GM12878 (cell line): ENCODE data around the gene HTR1D.

ENCODE experiments used
- ATF7 ChIP-seq: fragments of 450-650 bp; IDR thresholded peaks from 2 replicates; pipeline ENCODE4 v1.6.1; 2016; ENCODE audit warnings: low read depth, mild to moderate bottlenecking
- CEBPB ChIP-seq, 2 experiments: fragments of 150-350 bp in 1 of 2; IDR thresholded peaks; 2 replicates each; pipeline ENCODE4 v1.6.1; 2012 to 2014; ENCODE audit warnings: low read depth in 2 of 2, low read length in 2 of 2, borderline replicate concordance in 1 of 2, inconsistent platforms in 1 of 2
- FOS ChIP-seq: IDR thresholded peaks from 3 replicates; pipeline ENCODE4 v1.6.1; 2011; ENCODE audit warnings: borderline replicate concordance; ENCODE audit not compliant: insufficient read length; ENCODE audit errors: extremely low read depth
- PAX8 ChIP-seq: fragments of 450-650 bp; IDR thresholded peaks from 2 replicates; pipeline ENCODE4 v1.6.1; 2017; ENCODE audit warnings: mild to moderate bottlenecking, moderate library complexity
- POLR2A ChIP-seq: IDR thresholded peaks from 2 replicates; pipeline ENCODE4 v1.6.1; 2011; ENCODE audit warnings: low read depth, mild to moderate bottlenecking, low read length
- SIX5 ChIP-seq: IDR thresholded peaks from 2 replicates; pipeline ENCODE4 v1.6.1; 2011; ENCODE audit warnings: mild to moderate bottlenecking, low read depth, low read length, moderate library complexity; ENCODE audit not compliant: severe bottlenecking
- STAT1 ChIP-seq: fragments of 450-650 bp; conservative IDR thresholded peaks from 2 replicates; pipeline ENCODE4 v1.6.1; 2014; ENCODE audit warnings: antibody characterized with exemption, mild to moderate bottlenecking
- TCF12 ChIP-seq: IDR thresholded peaks from 2 replicates; pipeline ENCODE4 v1.6.1; 2011; ENCODE audit warnings: low read depth, mild to moderate bottlenecking, low read length
- YY1 ChIP-seq: IDR thresholded peaks from 2 replicates; pipeline ENCODE4 v1.6.1; 2011; ENCODE audit warnings: low read depth, mild to moderate bottlenecking, low read length
- TF ChIP-seq, protein P1 (sequence below): IDR thresholded peaks from 2 replicates; pipeline ENCODE4 v1.6.1; 2012; ENCODE audit warnings: mild to moderate bottlenecking, low read depth, low read length
- TF ChIP-seq, protein P2 (sequence below), 3 experiments: IDR thresholded peaks in 2 of 3; conservative IDR thresholded peaks in 1 of 3; 2 replicates each; pipeline ENCODE4 v1.5.1; 2011; ENCODE audit warnings: low read depth in 3 of 3, low read length in 3 of 3, mild to moderate bottlenecking in 3 of 3, control low read depth in 2 of 3, moderate library complexity in 2 of 3, inconsistent platforms in 1 of 3, mixed read lengths in 1 of 3; ENCODE audit not compliant: control insufficient read depth in 2 of 3, insufficient read depth in 1 of 3; ENCODE audit errors: extremely low read depth in 1 of 3
- TF ChIP-seq, protein P3 (sequence below): IDR thresholded peaks from 2 replicates; pipeline ENCODE4 v1.6.1; 2012; ENCODE audit warnings: low read depth, low read length, improper control_type of control experiment
- TF ChIP-seq, protein P4 (sequence below): IDR thresholded peaks from 2 replicates; pipeline ENCODE4 v1.6.1; 2012; ENCODE audit warnings: low read depth, low read length, improper control_type of control experiment
- TF ChIP-seq, protein P5 (sequence below): fragments of 450-650 bp; conservative IDR thresholded peaks from 2 replicates; pipeline ENCODE4 v1.6.1; 2017; ENCODE audit warnings: mild to moderate bottlenecking, moderate library complexity

DNA sequence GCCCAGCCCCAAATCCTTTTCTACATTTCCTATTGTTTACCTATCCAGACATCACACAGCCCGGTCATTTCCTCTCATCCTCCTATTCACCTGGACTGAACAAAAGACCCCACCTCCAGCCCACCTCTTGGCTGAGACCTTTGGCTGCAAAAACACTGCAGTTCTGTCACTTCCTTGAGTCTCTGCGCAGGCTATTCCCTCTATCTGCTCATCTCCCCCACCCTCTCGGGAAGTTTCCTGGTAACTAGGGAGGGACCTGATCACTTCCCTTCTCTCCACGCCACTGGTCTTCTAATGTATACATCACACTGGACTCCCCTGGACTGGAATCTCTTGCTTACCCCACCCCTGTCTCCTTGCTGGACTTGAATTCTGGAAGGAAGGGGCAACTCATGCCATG is 5.3 kb downstream of the HTR1D start:
- TF ChIP-seq, protein P1, sequence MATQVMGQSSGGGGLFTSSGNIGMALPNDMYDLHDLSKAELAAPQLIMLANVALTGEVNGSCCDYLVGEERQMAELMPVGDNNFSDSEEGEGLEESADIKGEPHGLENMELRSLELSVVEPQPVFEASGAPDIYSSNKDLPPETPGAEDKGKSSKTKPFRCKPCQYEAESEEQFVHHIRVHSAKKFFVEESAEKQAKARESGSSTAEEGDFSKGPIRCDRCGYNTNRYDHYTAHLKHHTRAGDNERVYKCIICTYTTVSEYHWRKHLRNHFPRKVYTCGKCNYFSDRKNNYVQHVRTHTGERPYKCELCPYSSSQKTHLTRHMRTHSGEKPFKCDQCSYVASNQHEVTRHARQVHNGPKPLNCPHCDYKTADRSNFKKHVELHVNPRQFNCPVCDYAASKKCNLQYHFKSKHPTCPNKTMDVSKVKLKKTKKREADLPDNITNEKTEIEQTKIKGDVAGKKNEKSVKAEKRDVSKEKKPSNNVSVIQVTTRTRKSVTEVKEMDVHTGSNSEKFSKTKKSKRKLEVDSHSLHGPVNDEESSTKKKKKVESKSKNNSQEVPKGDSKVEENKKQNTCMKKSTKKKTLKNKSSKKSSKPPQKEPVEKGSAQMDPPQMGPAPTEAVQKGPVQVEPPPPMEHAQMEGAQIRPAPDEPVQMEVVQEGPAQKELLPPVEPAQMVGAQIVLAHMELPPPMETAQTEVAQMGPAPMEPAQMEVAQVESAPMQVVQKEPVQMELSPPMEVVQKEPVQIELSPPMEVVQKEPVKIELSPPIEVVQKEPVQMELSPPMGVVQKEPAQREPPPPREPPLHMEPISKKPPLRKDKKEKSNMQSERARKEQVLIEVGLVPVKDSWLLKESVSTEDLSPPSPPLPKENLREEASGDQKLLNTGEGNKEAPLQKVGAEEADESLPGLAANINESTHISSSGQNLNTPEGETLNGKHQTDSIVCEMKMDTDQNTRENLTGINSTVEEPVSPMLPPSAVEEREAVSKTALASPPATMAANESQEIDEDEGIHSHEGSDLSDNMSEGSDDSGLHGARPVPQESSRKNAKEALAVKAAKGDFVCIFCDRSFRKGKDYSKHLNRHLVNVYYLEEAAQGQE, result no peak
- TF ChIP-seq, protein P2, sequence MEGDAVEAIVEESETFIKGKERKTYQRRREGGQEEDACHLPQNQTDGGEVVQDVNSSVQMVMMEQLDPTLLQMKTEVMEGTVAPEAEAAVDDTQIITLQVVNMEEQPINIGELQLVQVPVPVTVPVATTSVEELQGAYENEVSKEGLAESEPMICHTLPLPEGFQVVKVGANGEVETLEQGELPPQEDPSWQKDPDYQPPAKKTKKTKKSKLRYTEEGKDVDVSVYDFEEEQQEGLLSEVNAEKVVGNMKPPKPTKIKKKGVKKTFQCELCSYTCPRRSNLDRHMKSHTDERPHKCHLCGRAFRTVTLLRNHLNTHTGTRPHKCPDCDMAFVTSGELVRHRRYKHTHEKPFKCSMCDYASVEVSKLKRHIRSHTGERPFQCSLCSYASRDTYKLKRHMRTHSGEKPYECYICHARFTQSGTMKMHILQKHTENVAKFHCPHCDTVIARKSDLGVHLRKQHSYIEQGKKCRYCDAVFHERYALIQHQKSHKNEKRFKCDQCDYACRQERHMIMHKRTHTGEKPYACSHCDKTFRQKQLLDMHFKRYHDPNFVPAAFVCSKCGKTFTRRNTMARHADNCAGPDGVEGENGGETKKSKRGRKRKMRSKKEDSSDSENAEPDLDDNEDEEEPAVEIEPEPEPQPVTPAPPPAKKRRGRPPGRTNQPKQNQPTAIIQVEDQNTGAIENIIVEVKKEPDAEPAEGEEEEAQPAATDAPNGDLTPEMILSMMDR (IDR thresholded peaks at IDR 0.05 in 2 of 3, conservative IDR thresholded peaks at IDR 0.05 in 1 of 3; ENCODE audit: control insufficient read depth in 2 of 3, extremely low read depth in 1 of 3, insufficient read depth in 1 of 3, low read depth in 3 of 3, low read length in 3 of 3), result no peak
- TF ChIP-seq CEBPB (IDR thresholded peaks at IDR 0.05; ENCODE audit: borderline replicate concordance in 1 of 2, low read depth in 2 of 2, low read length in 2 of 2) (no peak), TCF12 (no peak), ATF7 (no peak), STAT1 (no peak), FOS (no peak), SIX5 (no peak), PAX8 (no peak), POLR2A (no peak), YY1 (no peak)
- TF ChIP-seq, protein P3, sequence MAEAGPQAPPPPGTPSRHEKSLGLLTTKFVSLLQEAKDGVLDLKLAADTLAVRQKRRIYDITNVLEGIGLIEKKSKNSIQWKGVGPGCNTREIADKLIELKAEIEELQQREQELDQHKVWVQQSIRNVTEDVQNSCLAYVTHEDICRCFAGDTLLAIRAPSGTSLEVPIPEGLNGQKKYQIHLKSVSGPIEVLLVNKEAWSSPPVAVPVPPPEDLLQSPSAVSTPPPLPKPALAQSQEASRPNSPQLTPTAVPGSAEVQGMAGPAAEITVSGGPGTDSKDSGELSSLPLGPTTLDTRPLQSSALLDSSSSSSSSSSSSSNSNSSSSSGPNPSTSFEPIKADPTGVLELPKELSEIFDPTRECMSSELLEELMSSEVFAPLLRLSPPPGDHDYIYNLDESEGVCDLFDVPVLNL, result no peak
- TF ChIP-seq, protein P4, sequence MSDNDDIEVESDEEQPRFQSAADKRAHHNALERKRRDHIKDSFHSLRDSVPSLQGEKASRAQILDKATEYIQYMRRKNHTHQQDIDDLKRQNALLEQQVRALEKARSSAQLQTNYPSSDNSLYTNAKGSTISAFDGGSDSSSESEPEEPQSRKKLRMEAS, result no peak
- TF ChIP-seq, protein P5, sequence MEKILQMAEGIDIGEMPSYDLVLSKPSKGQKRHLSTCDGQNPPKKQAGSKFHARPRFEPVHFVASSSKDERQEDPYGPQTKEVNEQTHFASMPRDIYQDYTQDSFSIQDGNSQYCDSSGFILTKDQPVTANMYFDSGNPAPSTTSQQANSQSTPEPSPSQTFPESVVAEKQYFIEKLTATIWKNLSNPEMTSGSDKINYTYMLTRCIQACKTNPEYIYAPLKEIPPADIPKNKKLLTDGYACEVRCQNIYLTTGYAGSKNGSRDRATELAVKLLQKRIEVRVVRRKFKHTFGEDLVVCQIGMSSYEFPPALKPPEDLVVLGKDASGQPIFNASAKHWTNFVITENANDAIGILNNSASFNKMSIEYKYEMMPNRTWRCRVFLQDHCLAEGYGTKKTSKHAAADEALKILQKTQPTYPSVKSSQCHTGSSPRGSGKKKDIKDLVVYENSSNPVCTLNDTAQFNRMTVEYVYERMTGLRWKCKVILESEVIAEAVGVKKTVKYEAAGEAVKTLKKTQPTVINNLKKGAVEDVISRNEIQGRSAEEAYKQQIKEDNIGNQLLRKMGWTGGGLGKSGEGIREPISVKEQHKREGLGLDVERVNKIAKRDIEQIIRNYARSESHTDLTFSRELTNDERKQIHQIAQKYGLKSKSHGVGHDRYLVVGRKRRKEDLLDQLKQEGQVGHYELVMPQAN, result no peak
